ENCODE data around the gene MRC2.
"Not testable (repeated sequence)": the region's sequence is repeated elsewhere in the genome, so short reads cannot be mapped to it uniquely, and the experiment has no call there.

MRC2 gene

GRCh38 chr17:62692721-62693431, 65.4 kb downstream of the MRC2 start:
- ATAC-seq (replicated peaks), result peak; percentile 42 to 57
- H3K27me3 Mint-ChIP-seq, result peaks cover 11 to 21% of the 10 kb centered on the region in 2 donors
- no peaks in the 10 kb centered on the region for H3K4me1 Mint-ChIP-seq
- H3K36me3 Mint-ChIP-seq, result peaks cover 0 to 6% of the 10 kb centered on the region in 2 donors
- H3K4me3 Mint-ChIP-seq, result no peak overlapping the region
- H3K9me3 Mint-ChIP-seq, result peaks cover 0 to 1% of the 10 kb centered on the region in 2 donors
- no peak overlapping the region for H3K27ac Mint-ChIP-seq
- DNase-seq, result no peak

- Mint-ChIP-seq H3K4me1 (no peaks in the 10 kb centered on the region), H3K9me3 (peaks cover 0 to 1% of the 10 kb centered on the region in 2 donors), H3K36me3 (peaks cover 0 to 5% of the 10 kb centered on the region in 2 donors), H3K4me3 (no peak overlapping the region), H3K27me3 (peaks cover 11 to 21% of the 10 kb centered on the region in 2 donors), H3K27ac (no peak overlapping the region)
- DNase-seq (no peak), ATAC-seq (replicated peaks) (no peak)
Measured at GRCh38 chr17:62693616-62694409, 66.3 kb downstream of the MRC2 start.

- not testable (repeated sequence) for H3K4me1 Mint-ChIP-seq; ATAC-seq (replicated peaks); H3K4me3 Mint-ChIP-seq; H3K27ac Mint-ChIP-seq; DNase-seq; H3K9me3 Mint-ChIP-seq; H3K36me3 Mint-ChIP-seq
- peaks cover 11 to 32% of the 10 kb centered on the region in 2 donors for H3K27me3 Mint-ChIP-seq
Measured at GRCh38 chr17:62695093-62695738, 67.7 kb downstream of the MRC2 start.

GRCh38 chr17:62696256-62696655, 68.8 kb downstream of the MRC2 start:
- Mint-ChIP-seq H3K9me3 (peaks cover 0 to 1% of the 10 kb centered on the region in 2 donors), H3K27ac (no peak overlapping the region), H3K36me3 (peaks cover 0 to 4% of the 10 kb centered on the region in 2 donors), H3K27me3 (peaks cover 11 to 32% of the 10 kb centered on the region in 2 donors), H3K4me3 (no peak overlapping the region), H3K4me1 (no peaks in the 10 kb centered on the region)
- ATAC-seq (replicated peaks), result no peak
- DNase-seq, result no peak

- DNase-seq (no peak), ATAC-seq (replicated peaks) (no peak)
- Mint-ChIP-seq H3K4me1 (no peaks in the 10 kb centered on the region), H3K4me3 (no peak overlapping the region), H3K27ac (no peak overlapping the region), H3K9me3 (peaks cover 0 to 1% of the 10 kb centered on the region in 2 donors), H3K36me3 (peaks cover 0 to 4% of the 10 kb centered on the region in 2 donors), H3K27me3 (peaks cover 11 to 32% of the 10 kb centered on the region in 2 donors)
Measured at GRCh38 chr17:62696726-62697490, 69.4 kb downstream of the MRC2 start.

GRCh38 chr17:62698459-62698858, 71.0 kb downstream of the MRC2 start:
- not testable (repeated sequence) for H3K36me3 Mint-ChIP-seq; H3K4me3 Mint-ChIP-seq; H3K9me3 Mint-ChIP-seq; H3K27ac Mint-ChIP-seq; ATAC-seq (replicated peaks); DNase-seq; H3K4me1 Mint-ChIP-seq
- H3K27me3 Mint-ChIP-seq, result peaks cover 11 to 36% of the 10 kb centered on the region in 2 donors

GRCh38 chr17:62700964-62701705, 73.7 kb downstream of the MRC2 start:
- H3K27me3 Mint-ChIP-seq, result peaks cover 10 to 18% of the 10 kb centered on the region in 2 donors
- no peaks in the 10 kb centered on the region for H3K9me3 Mint-ChIP-seq
- peaks cover 3 to 5% of the 10 kb centered on the region in 2 donors for H3K4me1 Mint-ChIP-seq
- H3K36me3 Mint-ChIP-seq, result no peaks in the 10 kb centered on the region
- DNase-seq (no peak), ATAC-seq (replicated peaks) (no peak)
- no peak overlapping the region for H3K4me3 Mint-ChIP-seq
- no peak overlapping the region for H3K27ac Mint-ChIP-seq

GRCh38 chr17:62701706-62702085, 74.2 kb downstream of the MRC2 start:
- DNase-seq (no peak), ATAC-seq (replicated peaks) (no peak)
- H3K9me3 Mint-ChIP-seq, result no peaks in the 10 kb centered on the region
- no peak overlapping the region for H3K4me3 Mint-ChIP-seq
- H3K36me3 Mint-ChIP-seq, result no peaks in the 10 kb centered on the region
- H3K27me3 Mint-ChIP-seq, result peaks cover 14 to 16% of the 10 kb centered on the region in 2 donors
- H3K4me1 Mint-ChIP-seq, result peaks cover 3 to 5% of the 10 kb centered on the region in 2 donors
- no peak overlapping the region for H3K27ac Mint-ChIP-seq

- peaks cover 21 to 22% of the 10 kb centered on the region in 2 donors for H3K27me3 Mint-ChIP-seq
- peaks cover 3 to 5% of the 10 kb centered on the region in 2 donors for H3K4me1 Mint-ChIP-seq
- DNase-seq, result no peak
- no peak overlapping the region for H3K27ac Mint-ChIP-seq
- no peaks in the 10 kb centered on the region for H3K36me3 Mint-ChIP-seq
- H3K9me3 Mint-ChIP-seq, result no peaks in the 10 kb centered on the region
- ATAC-seq (replicated peaks), result no peak
- H3K4me3 Mint-ChIP-seq, result peak overlapping the region in 1 of 2 donors; percentile 80
Measured at GRCh38 chr17:62702746-62703260, 75.3 kb downstream of the MRC2 start.

GRCh38 chr17:62703261-62703775, 75.8 kb downstream of the MRC2 start:
- ATAC-seq (replicated peaks), result no peak
- H3K4me3 Mint-ChIP-seq, result peak overlapping the region; percentile 74 to 80
- peaks cover 0 to 1% of the 10 kb centered on the region in 2 donors for H3K9me3 Mint-ChIP-seq
- peaks cover 3 to 5% of the 10 kb centered on the region in 2 donors for H3K4me1 Mint-ChIP-seq
- no peaks in the 10 kb centered on the region for H3K36me3 Mint-ChIP-seq
- H3K27me3 Mint-ChIP-seq, result peaks cover 21 to 22% of the 10 kb centered on the region in 2 donors
- DNase-seq, result no peak
- peak overlapping the region; percentile 62 for H3K27ac Mint-ChIP-seq

GRCh38 chr17:62703776-62704380, 76.4 kb downstream of the MRC2 start:
- Mint-ChIP-seq H3K4me3 (peak overlapping the region; percentile 74 to 80), H3K9me3 (peaks cover 0 to 1% of the 10 kb centered on the region in 2 donors), H3K4me1 (peaks cover 3 to 5% of the 10 kb centered on the region in 2 donors), H3K36me3 (no peaks in the 10 kb centered on the region), H3K27ac (no peak overlapping the region), H3K27me3 (peaks cover 21 to 22% of the 10 kb centered on the region in 2 donors)
- peak; percentile 64 for DNase-seq
- ATAC-seq (replicated peaks), result peak; percentile 94 to 95

- H3K27ac Mint-ChIP-seq, result no peak overlapping the region
- H3K4me1 Mint-ChIP-seq, result peaks cover 3 to 5% of the 10 kb centered on the region in 2 donors
- H3K27me3 Mint-ChIP-seq, result peaks cover 18 to 21% of the 10 kb centered on the region in 2 donors
- peak overlapping the region; percentile 77 to 80 for H3K4me3 Mint-ChIP-seq
- DNase-seq (no peak), ATAC-seq (replicated peaks) (peak; percentile 7 to 17)
- no peaks in the 10 kb centered on the region for H3K36me3 Mint-ChIP-seq
- H3K9me3 Mint-ChIP-seq, result peaks cover 0 to 1% of the 10 kb centered on the region in 2 donors
Measured at GRCh38 chr17:62704381-62704971, 77.0 kb downstream of the MRC2 start.
